ENCODE measurements around the gene RGL3. TPM values are rescaled to one million over a fixed set of nuclear protein-coding genes. Genes with fewer than 3 reads are reported as not detected.
A peak's percentile ranks its signal among the peaks of the same experiment; 100 is the strongest.
"Not testable (repeated sequence)": the region's sequence is repeated elsewhere in the genome, so short reads cannot be mapped to it uniquely, and the experiment has no call there.

Gene RGL3
- total RNA-seq, 1 experiment from 2014 or later, result 7.3 TPM

DNA sequence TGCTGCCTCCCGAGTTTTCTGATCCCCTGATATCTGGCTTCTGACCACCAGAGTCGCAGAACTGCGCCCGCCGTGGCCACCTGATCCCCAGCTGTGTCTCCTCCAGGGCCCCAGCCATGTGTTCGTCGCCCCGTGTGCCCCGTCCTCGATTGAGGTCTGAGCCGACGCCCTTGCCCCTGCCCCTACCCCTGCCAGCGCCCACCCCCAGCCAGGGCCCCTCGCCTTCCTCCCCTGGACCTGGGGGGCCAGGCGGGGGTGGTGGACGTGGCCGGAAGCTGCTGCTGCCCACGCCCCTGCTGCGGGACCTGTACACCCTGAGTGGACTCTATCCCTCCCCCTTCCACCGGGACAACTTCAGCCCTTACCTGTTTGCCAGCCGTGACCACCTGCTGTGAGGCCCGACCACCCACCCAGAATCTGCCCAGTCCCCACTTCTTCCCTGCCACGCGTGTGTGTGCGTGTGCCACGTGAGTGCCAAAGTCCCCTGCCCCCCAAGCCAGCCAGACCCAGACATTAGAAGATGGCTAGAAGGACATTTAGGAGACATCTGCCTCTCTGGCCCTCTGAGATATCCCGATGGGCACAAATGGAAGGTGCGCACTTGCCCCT, 54.7 kb downstream of the RGL3 start:
- DNase-seq (ENCODE audit: extremely low read depth, low read depth), result no peak

DNA sequence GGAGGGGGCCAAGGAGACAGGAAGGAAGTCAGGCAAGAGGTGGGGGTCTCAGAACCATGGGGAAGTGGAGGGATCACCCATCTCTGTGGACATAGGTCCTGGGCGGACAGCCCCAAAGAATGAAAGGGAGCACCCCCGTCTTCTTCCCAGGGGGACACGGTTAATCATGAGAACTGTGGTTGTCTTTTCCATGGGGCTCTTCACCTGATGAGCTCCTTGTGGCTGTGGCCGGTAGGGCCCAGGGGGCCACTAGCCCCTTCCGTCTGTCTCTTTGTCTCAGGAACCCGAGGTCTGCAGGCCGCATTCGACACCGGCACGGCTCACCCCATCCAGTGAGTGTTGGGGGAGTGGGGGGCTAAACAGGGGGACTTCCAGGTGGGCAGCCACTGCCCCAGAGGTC, 55.2 kb downstream of the RGL3 start:
- DNase-seq (ENCODE audit: extremely low read depth, low read depth), result no peak

DNA sequence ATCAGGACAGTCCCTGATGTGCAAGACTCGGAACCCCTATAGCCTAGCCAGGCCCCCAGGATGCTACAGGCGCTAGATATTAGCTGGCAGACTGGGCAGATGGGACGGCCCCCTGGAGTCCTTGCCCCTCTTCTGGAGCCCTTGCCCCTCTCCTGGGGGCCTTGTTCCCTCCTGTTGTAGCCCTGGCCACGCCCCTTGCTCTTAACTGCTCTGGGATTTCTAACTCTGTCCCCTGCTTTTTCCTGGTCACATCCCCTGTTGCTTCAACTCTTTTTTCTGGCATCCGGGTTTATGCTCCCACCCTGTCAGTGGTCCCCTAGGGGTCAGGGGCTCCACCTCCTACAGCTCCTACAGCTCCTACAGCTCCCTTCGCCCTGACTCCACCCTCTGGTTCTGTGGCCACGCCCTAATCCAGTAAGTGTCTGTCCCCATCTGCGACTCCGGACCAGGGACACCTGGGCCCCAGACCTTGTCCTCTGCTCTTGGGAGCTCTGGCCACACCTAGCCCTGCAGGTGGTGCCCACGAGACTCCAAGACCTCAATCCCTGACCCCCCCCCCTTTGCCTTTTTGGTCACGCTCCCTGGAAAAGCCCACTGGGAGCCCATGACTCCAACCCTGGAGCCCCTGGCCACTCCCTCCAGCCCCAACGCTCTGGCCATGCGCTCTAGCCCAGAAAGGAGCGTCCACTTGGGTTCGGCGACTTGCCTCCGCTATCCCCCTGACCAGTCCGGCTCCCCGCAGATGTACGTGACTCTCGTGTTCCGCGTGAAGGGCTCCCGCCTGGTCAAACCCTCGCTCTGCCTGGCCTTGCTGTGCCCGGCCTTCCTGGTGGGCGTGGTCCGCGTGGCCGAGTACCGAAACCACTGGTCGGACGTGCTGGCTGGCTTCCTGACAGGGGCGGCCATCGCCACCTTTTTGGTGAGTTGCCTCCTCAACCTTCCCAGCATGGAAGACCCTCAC, 57.1 kb downstream of the RGL3 start:
- DNase-seq (ENCODE audit: extremely low read depth, low read depth), result no peak

DNA sequence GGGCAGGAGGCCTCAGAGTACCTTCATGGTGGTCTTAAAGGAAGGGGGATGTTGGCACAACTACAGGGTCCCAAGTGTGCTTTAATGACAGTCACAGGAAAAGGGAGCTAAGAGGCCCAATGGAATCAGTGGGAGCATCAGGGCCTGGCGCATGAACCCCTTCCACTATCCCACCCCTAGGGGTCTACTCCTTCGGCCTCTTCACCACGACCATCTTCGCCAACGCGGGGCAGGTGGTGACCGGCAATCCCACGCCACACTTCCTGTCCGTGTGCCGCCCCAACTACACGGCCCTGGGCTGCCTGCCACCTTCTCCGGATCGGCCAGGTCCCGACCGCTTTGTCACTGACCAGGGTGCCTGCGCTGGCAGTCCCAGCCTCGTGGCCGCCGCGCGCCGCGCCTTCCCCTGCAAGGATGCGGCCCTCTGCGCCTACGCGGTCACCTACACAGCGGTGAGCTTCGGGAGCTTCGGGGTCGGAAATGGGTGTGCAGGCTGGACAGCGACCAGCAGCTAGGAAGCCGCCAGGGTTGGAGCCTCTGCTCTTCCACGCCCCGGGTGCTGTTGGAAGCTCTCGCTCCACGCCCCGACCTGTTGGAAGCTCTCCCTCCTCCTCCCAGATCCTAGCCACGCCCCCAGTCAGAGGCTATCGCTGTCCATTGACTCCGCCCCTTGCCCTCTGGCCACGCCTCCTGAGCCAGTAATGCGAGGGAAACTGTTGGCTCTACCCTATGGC, 57.9 kb downstream of the RGL3 start:
- DNase-seq (ENCODE audit: extremely low read depth, low read depth), result no peak

DNA sequence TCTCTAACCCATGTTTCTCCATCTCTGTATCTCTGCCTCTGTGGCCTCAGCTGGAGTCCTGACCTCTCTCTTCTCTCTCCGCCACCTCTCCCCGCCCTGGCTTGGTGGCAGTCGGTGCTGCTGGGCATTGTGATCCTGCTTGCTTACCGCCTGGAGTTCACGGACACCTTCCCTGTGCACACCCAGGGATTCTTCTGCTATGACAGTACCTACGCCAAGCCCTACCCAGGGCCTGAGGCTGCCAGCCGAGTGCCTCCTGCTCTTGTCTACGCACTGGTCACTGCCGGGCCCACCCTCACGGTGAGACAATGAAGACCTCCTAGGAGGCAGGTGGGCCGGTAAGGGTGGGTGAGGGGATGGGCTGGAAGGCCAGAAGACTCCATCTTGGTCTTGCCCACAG, 59.7 kb downstream of the RGL3 start:
- no peak for DNase-seq (ENCODE audit: extremely low read depth, low read depth)

DNA sequence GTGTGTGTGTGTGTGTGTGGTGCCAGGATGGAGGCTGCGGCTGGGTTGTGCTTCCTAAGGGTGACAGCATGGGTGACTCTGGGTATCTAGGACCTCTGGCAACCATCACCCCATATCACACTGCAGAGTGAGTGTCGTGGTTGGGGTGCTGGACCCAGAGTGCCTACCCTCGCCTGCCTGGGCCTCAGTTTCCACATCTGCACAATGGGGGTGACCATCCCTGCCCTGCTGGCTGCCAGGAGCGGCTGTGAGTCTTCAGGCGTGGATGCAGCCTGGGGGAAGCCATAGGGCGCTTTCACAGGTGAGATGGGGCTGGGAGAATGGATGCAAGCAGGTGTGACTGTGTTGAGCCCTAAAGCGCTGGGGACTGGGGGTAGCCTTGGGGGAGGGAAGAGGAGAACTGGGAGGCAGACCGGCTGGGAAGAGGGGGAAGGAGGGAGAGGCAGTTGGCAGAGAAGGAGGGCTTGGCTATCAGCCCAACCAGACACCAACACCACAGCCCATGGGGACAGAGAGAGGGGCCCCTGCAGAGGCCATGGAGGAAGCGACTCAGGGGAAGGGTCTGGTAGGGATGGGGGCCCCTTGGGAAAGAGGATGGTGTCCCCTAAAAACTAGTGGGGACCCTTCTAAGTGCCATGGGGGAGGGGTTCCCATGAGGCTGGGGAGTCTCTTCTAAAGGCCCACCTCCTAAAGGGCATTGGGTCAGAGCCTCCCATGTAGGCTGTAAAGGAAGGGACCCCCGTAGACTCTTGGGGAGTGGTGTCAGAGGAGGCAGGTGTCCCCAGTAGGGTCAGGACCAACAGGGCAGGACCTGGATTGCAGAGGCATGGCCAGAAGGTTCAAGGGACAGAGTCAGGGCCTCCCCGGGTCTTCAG, 62.2 kb downstream of the RGL3 start:
- DNase-seq (ENCODE audit: extremely low read depth, low read depth), result no peak

DNA sequence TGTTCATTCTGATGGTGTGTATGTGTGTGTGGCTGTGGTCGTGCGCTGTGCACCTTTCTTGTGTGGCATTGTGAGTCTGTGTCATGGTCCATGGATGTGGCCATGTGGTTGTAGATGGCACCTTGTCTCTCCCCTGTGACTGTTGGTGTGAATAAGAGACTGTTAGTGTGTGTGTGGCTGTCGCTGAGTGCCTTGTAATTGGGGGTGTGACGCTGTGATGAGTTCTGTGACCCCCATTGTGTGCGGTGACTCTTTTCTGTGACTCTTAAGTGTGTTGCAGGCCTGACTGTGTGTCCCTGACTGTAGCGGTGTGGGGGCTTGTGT, 63.1 kb downstream of the RGL3 start:
- DNase-seq (ENCODE audit: extremely low read depth, low read depth), result no peak

DNA sequence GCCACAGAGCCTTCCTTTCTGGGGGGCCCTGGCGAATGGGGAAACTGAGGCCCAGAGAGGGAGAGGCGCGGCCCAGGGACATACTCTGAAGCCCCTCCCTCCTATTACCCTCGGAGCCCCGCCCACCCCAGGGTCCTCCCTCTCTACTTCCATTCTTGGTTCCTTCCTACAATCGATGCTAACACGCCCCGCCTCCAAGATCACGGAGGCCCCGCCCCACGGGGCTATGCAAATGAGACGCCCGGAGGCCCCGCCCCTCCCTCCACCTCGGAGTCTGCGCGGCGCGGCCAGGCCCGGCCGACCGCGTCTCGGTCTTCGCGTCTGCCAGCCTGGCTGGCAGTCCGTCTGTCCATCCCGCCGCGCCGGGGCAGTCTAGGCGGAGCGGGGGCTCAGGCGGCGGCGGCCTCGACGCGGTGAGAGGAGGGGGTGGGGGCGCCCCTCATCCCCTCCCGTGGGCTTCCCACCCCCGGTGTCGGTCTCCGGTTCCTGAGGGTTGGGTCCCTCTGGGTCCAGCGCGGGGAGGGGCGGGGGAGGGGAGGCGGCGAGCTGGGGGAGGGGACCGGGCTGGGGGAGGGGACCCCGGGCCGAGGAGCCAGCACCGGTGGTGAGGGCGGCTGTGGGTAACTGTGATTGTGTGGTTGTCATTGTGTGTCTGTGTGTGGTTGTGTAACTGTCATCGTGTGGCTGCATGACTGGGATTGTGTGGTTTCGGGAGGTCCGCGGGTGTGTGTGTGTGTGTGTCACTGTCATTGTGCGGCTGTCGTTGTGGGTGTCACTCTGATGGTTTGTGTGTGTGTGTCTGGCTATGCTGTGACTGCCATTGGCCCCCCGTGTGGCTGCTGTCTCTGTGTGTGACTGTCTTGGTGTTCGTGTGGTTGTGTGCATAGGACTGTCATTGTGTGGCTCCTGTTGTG, 63.7 kb downstream of the RGL3 start, which contains the start of gene PLPPR2:
Gene PLPPR2 (plus strand): TSS at position 273 of the 914 bp plus-strand sequence. CDS start 2,242 bp downstream, outside the sequence.
- DNase-seq (ENCODE audit: extremely low read depth, low read depth), result peak; percentile 83

DNA sequence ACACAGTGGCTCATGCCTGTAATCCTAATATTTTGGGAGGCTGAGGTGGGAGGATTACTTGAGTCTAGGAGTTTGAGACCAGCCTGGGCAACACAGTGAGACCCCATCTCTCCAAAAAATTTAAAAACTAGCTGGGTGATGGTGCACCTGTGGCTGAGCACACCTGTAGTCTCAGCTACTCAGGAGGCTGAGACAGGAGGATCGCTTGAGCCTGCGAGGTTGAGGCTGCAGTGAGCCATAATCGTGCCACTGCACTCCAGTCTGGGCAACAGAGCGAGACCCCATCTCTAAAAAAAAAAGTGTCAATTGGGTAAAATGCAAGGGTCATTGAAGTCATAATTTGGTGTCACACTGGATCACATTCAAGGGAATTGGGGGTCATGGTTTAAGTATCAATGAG, 65.0 kb downstream of the RGL3 start:
- not testable (repeated sequence) for DNase-seq (ENCODE audit: extremely low read depth, low read depth)

DNA sequence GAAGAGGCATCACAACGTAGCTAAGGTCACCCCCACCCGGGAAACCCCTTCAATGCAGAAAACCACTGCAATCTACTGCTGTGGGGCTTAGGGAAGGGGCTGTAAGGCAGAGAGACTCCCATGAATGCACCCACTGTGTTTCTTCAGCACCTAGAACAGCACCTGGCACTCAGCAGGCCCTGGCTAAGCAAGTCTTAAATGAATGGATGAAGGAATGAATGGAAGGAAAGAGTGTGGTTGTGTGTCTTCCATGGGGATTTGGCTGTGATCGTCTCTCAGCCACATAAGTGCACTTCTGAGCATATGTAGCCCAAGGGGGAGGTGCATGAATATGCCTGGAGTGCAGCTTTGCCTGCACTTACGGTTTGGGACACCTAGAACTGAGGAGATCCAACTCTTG, 69.9 kb downstream of the RGL3 start:
- DNase-seq (ENCODE audit: extremely low read depth, low read depth), result no peak

DNA sequence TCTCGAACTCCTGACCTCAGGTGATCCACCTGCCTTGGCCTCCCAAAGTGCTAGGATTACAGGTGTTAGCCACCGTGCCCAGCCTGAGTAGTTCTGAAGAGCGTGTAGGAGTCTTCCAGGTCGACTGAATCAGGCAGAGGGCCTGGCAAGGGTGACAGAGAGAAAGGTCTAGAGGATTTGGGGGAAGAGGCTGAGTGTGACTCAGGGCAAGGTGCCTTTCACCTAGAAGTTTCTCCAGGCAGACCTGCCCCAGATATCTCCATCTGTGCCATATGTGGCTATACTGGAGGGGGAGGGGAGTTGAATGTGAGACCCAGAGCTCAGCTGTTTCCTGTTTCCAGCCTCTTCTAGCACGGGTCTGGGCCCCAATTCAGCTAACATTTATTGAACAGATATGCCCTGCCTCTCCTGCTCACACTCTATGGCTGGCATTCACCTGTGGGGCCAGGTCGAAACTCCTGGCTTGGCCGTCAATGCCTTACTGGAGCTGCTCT, 71.5 kb downstream of the RGL3 start:
- no peak for DNase-seq (ENCODE audit: extremely low read depth, low read depth)

DNA sequence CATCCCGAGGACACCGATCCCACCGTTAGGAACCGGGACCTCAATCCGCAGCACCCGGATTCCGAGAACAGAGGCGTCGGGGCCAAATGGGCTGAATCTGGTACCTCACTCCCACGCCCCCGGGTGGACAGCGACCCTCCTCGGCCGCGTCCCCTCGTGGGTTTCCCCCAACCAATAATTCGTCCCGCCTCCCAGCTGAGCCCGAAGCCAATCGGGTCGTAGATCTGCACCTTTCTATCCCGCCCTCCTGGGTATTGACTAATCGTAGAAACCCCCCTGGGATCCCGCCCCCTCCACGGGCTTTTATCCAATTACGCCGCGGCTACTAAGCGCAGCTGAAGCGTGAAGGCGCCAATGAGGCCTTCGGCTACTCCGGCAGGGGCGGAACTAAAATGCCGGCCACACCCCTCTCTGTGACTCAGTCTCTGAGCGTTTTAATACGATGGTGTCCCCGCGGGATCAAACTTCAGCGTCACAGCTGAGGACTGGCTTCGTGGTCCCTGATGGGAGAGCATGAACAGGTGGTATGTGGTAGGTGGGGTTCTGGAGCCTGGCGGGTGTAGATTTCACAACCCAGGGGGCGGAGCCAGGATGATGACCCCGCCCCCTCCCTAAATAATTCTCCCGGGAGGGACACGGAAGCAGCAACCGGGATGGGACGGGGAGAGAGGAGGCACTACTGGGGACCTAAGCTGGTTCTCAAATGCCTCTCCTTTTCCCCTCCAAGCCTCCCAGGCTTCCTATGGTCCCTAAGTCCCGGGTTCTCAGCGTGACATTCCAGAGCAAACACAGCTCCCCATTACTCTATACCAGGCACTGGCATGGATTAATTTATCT, 72.8 kb downstream of the RGL3 start, which contains the start of the genes CCDC159 and TMEM205:
Gene CCDC159 (plus strand): TSS at position 416 of the 837 bp plus-strand sequence. CDS start 88 bp downstream, at position 504.
Gene TMEM205 (minus strand): TSS at position 165 of the 837 bp plus-strand sequence. CDS start 649 bp downstream, outside the sequence.
- peak; percentile 97 for DNase-seq (ENCODE audit: extremely low read depth, low read depth)

DNA sequence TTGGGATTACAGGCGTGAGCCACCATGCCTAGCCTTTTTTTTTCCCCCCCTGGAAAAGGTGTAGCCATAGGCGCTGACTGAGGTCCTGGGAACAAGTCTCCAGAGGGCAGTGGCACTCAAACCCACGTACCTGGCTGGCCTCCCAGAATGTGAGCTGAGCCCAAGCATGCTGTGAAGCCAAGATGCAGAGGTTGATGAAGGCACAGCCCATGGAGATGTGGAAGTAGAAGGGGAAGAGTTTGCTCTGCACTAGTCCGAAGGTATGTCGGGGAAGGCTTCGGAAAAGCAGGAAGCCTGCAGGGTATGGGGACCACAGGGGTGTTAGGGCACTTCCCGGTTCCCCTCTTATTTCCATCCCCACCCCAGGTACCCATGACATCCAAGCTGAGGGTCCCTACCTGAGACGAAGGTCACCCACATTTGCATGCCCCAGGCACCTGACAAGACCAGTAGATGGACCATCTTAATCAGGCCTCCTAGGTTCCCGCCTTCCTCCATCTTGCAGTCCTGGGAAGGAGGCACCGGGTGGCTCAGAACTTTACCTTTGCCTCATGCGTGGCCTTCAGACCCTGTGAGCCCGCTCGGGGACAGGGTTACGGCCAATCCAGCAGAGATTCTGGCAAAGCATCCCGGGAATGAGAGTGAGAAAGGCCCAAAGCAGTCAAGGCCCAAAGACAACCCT, 73.9 kb downstream of the RGL3 start:
- DNase-seq (ENCODE audit: extremely low read depth, low read depth), result no peak

Measured in NCI-H460 (cell line).